GM20000 (cell line): ENCODE data around the gene ZNF747.

Experiments
- DNase-seq: peaks from one replicate; pipeline ENCODE4 v3.0.0; 2012; ENCODE audit warnings: low spot score
- TF ChIP-seq, protein P1 (sequence below): IDR thresholded peaks from 2 replicates; pipeline ENCODE4 v1.5.1; 2012; ENCODE audit warnings: mild to moderate bottlenecking, control low read depth; ENCODE audit errors: extremely low read depth, missing control alignments

Gene ZNF747

DNA sequence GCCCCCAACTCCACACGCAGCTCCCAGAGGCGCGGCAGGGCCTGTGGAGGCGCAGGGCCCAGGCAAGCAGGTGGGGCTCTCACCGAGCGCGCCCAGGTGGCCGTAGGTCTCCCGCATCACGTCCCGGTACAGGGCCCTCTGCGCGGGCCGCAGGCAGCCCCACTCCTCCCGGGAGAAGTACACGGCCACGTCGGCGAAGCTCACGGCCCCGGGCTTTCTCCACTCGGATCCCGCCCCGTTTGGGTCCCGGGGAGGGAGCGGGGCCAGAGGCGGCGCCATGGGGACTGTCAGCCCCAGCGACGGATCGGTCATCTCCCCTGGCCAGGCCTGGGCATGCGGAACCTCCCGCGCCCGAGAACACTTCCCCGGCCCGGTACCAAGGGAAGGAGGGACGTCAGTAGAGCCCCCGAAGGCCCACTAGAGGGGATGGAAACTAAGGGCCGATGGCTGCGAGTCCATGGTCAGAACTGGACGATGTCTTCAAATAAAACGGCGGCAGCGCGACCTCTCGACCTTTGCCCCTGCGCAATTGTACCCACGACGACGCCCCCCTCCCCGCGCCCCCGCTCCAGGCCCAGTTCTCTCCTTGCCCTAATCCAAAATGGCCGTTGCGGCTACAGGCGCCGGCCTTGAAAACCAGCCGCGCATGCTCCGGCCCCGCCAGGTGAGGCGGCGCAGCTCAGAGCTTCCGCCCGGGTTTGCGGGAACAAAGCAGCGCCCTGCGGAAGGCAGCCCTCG, at the start of gene ZNF747:
ZNF747 (minus strand) TSS at position 491 of the 738 bp plus-strand sequence; CDS start at position 312, 179 bp downstream.
- TF ChIP-seq, protein P1, sequence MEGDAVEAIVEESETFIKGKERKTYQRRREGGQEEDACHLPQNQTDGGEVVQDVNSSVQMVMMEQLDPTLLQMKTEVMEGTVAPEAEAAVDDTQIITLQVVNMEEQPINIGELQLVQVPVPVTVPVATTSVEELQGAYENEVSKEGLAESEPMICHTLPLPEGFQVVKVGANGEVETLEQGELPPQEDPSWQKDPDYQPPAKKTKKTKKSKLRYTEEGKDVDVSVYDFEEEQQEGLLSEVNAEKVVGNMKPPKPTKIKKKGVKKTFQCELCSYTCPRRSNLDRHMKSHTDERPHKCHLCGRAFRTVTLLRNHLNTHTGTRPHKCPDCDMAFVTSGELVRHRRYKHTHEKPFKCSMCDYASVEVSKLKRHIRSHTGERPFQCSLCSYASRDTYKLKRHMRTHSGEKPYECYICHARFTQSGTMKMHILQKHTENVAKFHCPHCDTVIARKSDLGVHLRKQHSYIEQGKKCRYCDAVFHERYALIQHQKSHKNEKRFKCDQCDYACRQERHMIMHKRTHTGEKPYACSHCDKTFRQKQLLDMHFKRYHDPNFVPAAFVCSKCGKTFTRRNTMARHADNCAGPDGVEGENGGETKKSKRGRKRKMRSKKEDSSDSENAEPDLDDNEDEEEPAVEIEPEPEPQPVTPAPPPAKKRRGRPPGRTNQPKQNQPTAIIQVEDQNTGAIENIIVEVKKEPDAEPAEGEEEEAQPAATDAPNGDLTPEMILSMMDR: no peak
- DNase-seq: peak; percentile 94

DNA sequence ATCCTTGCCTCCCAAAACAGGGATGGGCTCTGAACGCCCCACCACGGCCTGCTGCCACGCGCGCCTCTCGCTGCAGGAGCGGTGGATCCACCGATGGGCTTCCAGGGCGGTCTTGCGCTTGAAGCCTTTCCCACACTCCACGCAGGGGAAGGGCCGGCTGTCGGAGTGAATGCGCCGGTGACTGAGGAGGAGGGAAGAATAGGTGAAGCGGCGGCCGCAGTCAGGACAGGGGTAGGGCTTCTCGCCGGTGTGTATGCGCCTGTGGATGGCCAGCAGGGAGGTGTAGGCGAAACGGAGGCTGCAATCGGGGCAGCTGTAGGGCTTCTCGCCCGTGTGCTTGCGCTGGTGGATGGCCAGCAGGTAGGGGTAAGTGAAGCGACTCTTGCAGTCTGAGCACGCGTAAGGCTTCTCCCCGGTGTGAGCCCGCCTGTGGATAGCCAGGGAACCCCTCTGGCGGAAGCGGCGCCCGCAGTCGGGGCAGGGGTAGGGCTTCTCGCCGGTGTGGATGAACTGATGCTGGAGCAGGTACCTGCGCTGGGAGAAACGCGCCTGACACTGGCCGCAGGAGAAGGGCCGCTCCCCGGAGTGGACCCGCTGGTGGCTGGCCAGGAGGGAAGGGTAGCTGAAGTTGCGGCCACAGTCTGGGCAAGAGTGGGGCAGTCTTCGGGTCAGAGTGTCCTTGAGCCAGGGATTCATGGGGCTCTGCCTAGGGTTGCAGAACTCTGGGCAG, 48.1 kb upstream of the ZNF747 start:
- no peak for DNase-seq
- TF ChIP-seq, protein P1: no peak

DNA sequence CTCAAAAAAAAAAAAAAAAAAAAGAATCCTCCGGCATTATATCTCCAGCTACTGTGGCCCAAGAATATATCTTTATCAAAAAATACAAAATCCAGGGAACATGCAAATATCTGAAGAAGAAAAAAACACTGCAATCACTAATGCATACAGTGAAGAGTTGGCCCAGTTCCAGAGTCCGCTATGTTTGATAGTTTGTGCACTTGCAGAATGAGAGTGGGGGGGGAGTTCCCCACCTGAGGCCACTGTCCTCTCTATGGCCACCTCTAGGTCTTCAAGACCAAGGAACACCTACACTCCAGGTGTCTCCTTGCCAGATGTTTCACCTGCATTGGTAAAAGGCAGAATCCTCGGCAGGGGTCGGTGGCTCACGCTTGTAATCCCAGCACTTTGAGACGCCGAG, 46.8 kb upstream of the ZNF747 start:
- DNase-seq: no peak
- TF ChIP-seq, protein P1: no peak

DNA sequence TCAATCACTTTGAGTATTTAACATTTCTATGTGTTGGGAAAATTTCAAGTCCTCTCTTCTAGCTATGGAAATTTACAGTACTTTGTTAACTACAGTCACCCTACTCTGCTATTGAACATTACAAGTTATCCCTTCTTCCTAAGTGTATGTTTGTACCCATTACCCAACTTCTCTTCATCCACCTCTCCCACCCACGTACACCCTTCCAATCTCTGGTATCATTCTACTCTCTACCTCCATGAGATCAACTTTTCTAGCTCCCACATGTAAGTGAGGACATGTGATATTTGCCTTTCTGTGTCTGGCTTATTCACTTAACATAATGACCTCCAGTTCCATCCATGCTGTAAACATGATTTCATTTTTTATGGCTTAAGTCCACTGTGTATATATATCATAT, 40.0 kb upstream of the ZNF747 start:
- TF ChIP-seq, protein P1: no peak
- no peak for DNase-seq

DNA sequence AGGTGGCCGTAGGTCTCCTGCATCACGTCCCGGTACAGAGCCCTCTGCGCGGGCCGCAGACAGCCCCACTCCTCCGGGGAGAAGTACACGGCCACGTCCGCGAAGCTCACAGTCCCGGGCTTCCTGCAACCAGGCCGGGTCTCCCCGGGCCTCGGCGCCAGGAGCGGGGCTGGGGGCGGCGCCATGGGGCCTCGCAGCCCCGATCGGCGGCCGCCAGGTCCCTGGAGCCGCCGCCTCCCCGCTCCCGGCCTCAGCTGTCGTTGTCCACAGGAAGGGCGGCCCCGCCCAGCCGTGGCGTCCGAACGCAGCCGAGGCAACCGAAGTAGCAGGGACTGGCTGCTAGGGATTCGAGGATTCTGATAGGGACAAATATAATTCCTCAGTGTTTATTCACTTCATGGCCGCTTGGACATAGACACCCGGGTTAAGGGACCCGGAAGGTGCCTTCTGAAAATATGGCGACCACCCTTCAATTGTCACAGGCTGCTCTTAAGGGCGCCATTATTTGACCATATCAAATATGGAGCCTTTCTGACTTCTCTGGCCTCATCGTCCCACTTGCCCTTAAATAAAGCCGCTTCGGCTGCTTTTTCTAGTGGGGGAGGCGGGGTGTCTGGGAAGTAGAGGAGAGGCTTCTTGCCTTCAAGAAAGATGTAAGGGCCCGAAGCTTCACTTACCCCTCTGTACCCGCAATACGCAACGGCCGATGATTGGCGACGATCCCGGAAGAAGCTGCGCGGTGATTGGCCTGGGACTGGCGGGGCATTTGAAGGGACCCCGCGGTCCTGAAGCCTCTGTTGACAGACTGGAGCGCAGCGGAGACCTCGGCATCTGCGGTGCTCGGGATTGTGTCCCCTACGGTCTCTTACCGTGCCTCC, 37.0 kb upstream of the ZNF747 start, which contains the start of gene ZNF688:
ZNF688 (minus strand) TSS at position 270 of the 878 bp plus-strand sequence; CDS start at position 185, 85 bp downstream.
- DNase-seq: peak; percentile 96
- TF ChIP-seq, protein P1: no peak

DNA sequence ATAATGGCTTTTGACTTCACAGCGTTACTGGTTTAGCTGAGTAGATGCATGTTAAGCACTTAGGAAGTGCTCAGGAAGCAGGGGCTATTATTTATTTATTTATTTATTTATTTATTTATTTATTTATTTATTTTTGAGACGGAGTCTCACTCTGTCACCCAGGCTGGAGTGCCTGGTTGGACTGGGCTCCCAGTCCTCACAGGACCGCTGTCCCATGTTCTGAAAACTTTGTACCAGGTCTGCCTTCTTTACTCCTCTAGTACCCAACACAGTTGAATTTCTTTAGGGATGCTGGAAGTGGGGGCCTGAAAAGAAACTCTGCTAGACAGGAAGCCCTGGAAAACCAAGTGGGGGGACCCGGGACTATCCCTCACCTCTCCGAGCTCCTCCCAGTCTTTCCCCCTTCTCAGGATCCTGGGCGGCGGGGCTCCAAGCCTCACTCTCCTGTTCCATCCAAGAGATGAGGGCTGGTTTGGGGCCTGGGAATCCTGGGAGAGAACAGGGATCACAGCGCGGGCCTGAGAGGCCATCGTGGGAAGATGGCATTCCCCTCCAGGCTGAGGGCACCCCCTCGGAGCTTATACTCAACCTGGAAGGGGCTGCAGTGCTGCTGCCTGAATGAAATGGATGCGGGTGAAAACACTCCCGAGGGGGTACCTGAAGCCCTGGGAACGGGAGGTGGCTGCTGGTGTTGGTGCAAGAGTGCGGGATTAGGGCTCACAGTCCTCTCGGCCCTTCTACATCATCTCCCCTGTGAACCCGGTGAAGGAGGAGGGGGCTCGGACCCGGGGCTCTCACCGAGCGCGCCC, 36.2 kb upstream of the ZNF747 start:
- peak; percentile 57 for DNase-seq
- TF ChIP-seq, protein P1: no peak
